ENCODE measurements around the gene ANKS1B.
"Not testable (repeated sequence)": the region's sequence is repeated elsewhere in the genome, so short reads cannot be mapped to it uniquely, and the experiment has no call there.

The ANKS1B gene

GRCh38 chr12:99352269-99352668 is 632.5 kb downstream of the ANKS1B start:
- DNase-seq: no peak
- no peak for TF ChIP-seq GATA1 (IDR thresholded peaks at IDR 0.05; ENCODE audit: low read depth, low read length)
- TF ChIP-seq POLR2A (IDR thresholded peaks at IDR 0.05; ENCODE audit: low read length): no peak

- no peak for DNase-seq
- TF ChIP-seq GATA1 (IDR thresholded peaks at IDR 0.05; ENCODE audit: low read depth, low read length) (no peak), POLR2A (IDR thresholded peaks at IDR 0.05; ENCODE audit: low read length) (no peak)
Observed at GRCh38 chr12:99343960-99344359, 640.8 kb downstream of the ANKS1B start.

- TF ChIP-seq GATA1 (IDR thresholded peaks at IDR 0.05; ENCODE audit: low read depth, low read length) (no peak), POLR2A (IDR thresholded peaks at IDR 0.05; ENCODE audit: low read length) (no peak)
- no peak for DNase-seq
Observed at GRCh38 chr12:99339663-99340062, 645.1 kb downstream of the ANKS1B start.

GRCh38 chr12:99334285-99335056 is 650.3 kb downstream of the ANKS1B start:
- TF ChIP-seq GATA1 (IDR thresholded peaks at IDR 0.05; ENCODE audit: low read depth, low read length) (no peak), POLR2A (IDR thresholded peaks at IDR 0.05; ENCODE audit: low read length) (no peak)

GRCh38 chr12:99332936-99333591 is 651.7 kb downstream of the ANKS1B start:
- DNase-seq: no peak
- no peak for TF ChIP-seq POLR2A (IDR thresholded peaks at IDR 0.05; ENCODE audit: low read length)
- TF ChIP-seq GATA1 (IDR thresholded peaks at IDR 0.05; ENCODE audit: low read depth, low read length): no peak

More at GRCh38 chr12:99334285-99335056, 650.3 kb downstream of the ANKS1B start:
- DNase-seq: no peak

GRCh38 chr12:99330216-99330615 is 654.5 kb downstream of the ANKS1B start:
- TF ChIP-seq POLR2A (IDR thresholded peaks at IDR 0.05; ENCODE audit: low read length) (no peak), GATA1 (IDR thresholded peaks at IDR 0.05; ENCODE audit: low read depth, low read length) (no peak)
- no peak for DNase-seq

- not testable (repeated sequence) for DNase-seq
Observed at GRCh38 chr12:99321210-99321609, 663.5 kb downstream of the ANKS1B start.

- no peak for DNase-seq
Observed at GRCh38 chr12:99311373-99311772, 673.4 kb downstream of the ANKS1B start.

GRCh38 chr12:99309812-99310211 is 674.9 kb downstream of the ANKS1B start:
- no peak for DNase-seq
- TF ChIP-seq POLR2A (IDR thresholded peaks at IDR 0.05; ENCODE audit: low read length) (no peak), GATA1 (IDR thresholded peaks at IDR 0.05; ENCODE audit: low read depth, low read length) (no peak)

More at GRCh38 chr12:99311373-99311772, 673.4 kb downstream of the ANKS1B start:
- TF ChIP-seq POLR2A (IDR thresholded peaks at IDR 0.05; ENCODE audit: low read length) (no peak), GATA1 (IDR thresholded peaks at IDR 0.05; ENCODE audit: low read depth, low read length) (no peak)

GRCh38 chr12:99302874-99303273 is 681.9 kb downstream of the ANKS1B start:
- no peak for DNase-seq
- TF ChIP-seq GATA1 (IDR thresholded peaks at IDR 0.05; ENCODE audit: low read depth, low read length): no peak
- TF ChIP-seq POLR2A (IDR thresholded peaks at IDR 0.05; ENCODE audit: low read length): no peak

- DNase-seq: no peak
- TF ChIP-seq GATA1 (IDR thresholded peaks at IDR 0.05; ENCODE audit: low read depth, low read length): no peak
- TF ChIP-seq POLR2A (IDR thresholded peaks at IDR 0.05; ENCODE audit: low read length): no peak
Observed at GRCh38 chr12:99287136-99287535, 697.6 kb downstream of the ANKS1B start.

- TF ChIP-seq POLR2A (IDR thresholded peaks at IDR 0.05; ENCODE audit: low read length) (no peak), GATA1 (IDR thresholded peaks at IDR 0.05; ENCODE audit: low read depth, low read length) (no peak)
- DNase-seq: no peak
Observed at GRCh38 chr12:99284161-99284560, 700.6 kb downstream of the ANKS1B start.

GRCh38 chr12:99282624-99283023 is 702.1 kb downstream of the ANKS1B start:
- no peak for DNase-seq
- TF ChIP-seq POLR2A (IDR thresholded peaks at IDR 0.05; ENCODE audit: low read length) (no peak), GATA1 (IDR thresholded peaks at IDR 0.05; ENCODE audit: low read depth, low read length) (no peak)

- no peak for DNase-seq
- TF ChIP-seq GATA1 (IDR thresholded peaks at IDR 0.05; ENCODE audit: low read depth, low read length) (no peak), POLR2A (IDR thresholded peaks at IDR 0.05; ENCODE audit: low read length) (no peak)
Observed at GRCh38 chr12:99282086-99282485, 702.6 kb downstream of the ANKS1B start.

GRCh38 chr12:99281277-99281676 is 703.5 kb downstream of the ANKS1B start:
- TF ChIP-seq GATA1 (IDR thresholded peaks at IDR 0.05; ENCODE audit: low read depth, low read length) (no peak), POLR2A (IDR thresholded peaks at IDR 0.05; ENCODE audit: low read length) (no peak)
- DNase-seq: no peak

Data from erythroblast (primary cell).